Fibroblast of gingiva (primary cell): ENCODE measurements around the gene C17orf67.
A peak's percentile ranks its signal among the peaks of the same experiment; 100 is the strongest.

Source experiments
- DNase-seq: peaks from one replicate; pipeline ENCODE4 v3.0.0-alpha.2; 2011; ENCODE audit warnings: low read depth

C17orf67 gene, protein sequence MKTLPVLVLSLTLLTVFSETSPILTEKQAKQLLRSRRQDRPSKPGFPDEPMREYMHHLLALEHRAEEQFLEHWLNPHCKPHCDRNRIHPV

DNA sequence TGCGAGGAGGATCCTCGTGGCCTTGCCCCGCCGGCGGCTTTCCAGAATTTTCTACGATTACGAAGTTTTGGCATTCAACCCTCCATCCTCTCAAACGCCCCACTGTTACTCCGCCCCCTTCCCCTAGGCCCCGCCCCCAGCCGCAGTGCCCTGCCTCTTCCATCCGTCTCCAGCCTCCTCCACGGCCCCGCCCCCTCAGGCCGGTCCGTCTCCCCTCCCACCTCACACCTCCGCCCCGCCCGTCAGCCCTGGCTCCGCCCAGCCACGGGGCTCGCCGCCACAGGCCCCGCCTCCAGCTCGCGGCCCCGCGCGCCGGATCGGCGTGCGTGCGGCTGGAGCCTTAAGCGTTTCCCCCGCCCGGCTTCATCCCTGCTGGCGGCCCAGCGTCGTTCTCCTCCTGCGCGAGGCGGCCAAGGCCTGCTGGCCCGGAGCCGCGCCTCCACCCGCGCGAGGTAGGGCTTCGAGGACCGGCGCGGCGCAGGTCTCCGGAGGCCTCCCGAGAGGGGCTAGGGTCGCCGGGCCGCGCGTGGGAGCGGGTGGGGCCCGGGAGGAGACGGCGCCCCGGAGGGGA, at the start of gene C17orf67, which contains the start of gene DGKE:
TSS of gene C17orf67 (minus strand) at position 112 of the 571 bp plus-strand sequence. CDS start 18,110 bp downstream, outside the sequence.
TSS of gene DGKE (plus strand) at position 343 of the 571 bp plus-strand sequence. CDS start 645 bp downstream, outside the sequence.
- peak; percentile 96 for DNase-seq

DNA sequence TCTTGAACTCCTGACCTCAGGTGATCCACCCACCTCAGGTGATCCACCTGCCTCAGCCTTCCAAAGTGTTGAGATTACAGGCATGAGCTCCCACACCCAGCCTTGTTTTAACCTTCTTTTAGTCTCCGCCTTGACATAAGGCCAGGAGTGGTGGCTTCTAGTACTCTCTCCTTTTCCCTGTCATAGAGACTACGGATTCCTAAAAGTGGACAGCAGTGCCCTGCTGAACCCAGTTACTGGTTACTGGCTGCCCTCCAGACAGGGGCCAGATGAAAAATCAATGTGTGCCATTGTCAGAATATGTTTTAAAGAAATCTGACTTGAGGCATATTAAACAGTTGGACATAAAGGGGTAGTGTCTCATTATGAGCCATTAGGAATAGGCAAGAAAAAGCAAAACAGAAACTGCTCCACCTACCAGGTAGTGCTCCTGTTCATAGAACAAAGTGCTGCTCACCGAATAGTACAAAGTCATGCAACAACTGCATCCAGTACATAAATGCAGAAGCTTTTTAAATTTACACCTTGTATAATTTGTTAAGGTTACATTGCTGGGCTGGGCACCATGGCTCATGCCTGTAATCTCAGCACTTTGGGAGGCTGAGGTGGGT, 48.1 kb upstream of the C17orf67 start:
- no peak for DNase-seq

DNA sequence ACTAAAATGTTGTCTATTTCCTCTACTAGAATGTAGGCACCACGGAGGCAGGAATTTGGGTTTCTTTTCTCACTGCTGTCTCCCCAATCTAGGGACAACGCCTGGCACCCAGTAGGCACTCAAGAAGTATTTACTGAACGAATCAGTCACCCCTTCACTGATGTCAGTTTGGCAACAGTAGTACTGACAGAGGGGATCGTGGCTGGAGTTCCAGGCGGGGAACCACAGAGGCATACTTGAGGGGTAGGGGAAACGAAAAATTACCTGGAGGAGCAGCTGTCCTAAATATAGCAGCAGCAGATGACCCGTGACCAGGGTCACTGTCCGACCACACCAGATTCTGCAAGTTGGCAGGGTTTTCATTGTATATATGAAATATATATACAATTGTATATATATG, 46.9 kb upstream of the C17orf67 start:
- no peak for DNase-seq

DNA sequence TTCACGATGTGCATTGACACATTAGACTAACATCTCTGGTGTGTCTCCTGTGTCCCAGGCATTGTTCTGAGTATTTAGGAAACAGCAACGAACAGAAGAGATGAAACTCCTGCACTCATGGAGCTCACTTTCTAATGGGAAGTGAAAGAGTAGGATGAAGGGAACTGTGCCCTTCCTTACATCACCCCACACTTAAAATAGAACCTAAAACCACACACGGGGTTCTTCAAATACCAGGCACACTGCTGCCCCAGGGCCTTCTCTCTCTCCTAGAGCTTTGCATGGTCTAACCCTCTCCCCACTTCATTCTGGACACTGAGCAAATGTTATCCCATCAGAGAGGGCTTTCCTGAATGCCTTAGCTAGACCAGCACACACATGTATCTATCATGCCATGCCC, 46.4 kb upstream of the C17orf67 start:
- no peak for DNase-seq

DNA sequence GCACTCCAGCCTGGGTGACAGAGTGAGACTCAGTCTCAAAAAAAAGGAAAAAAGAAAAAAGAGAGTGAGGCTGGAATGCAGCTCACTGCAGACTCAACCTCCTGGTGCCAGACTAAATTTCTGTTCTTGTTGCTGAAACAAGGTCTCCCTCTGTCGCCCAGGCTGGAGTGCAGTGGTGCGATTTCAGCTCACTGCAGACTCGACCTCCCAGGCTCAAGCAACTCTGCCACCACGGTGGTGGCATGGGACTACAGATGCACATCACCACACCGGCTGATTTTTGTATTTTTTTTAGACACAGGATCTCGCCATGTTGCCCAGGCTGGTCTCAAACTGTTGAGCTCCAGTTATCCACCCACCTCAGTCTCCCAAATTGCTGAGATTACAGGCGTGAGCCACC, 45.6 kb upstream of the C17orf67 start:
- DNase-seq = no peak

DNA sequence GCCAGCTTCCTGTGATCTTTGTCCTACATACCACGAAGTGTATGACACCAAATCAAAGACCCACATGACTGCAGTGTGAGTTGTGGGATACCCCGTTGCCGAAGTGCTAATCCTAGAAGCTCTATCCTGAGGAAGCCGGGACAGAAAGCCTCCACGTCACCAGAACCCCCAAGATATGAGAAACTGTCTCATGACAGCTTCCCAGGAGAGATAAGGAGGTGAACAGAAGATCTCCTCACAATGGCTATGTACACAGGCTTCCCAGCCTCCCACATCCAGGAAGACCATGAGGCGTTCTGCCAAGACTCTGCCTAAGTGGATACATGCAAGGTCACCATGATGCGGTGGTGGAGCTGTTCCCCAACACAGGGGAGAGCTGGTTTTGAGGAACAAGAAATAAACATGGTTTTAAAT, 43.1 kb upstream of the C17orf67 start:
- DNase-seq = no peak

DNA sequence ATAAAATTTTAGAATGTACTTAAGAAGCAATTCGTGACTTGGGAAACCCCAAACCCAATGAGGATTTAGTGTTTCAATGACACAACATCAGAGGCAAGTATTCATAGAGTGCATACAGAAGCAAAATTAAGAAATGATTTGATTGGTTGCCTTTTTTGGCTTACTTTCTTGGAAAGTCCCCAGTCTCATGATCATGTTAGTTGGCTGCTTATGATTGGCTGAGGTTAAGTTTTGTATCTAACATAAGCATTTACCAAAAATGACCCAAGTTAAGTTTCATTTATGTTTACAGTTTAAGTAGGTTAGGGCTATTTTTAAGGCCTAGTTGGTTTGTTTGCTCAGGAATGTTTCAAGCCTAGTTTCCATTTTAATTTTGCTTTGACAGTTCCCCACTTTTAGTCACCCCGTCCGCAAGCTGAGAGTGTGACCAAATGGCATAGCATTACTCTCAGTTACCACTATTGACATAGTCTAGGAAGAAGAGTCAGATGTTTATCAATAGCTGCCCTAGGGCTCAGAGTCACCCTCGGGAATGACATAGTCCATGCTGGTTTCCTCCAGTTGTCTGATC, 36.4 kb upstream of the C17orf67 start:
- DNase-seq = no peak

DNA sequence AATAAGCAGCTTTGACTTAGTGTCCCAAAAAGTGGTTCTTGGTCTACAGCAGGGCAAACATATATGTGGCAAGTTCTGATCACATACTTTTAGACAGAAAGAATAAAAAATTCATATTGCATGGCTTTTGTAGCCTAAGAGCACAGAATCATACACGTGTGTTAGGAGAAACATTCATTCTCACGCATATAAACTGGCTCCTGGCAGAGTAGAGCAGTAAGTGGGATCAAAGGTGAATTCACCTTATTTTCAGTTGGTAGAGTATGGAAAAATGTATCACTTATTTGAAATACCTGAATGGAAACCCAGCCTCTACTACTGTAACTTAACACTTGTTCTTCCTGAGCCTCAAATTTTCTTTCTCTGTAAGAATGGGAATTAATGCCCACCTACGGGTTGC, 35.0 kb upstream of the C17orf67 start:
- no peak for DNase-seq

DNA sequence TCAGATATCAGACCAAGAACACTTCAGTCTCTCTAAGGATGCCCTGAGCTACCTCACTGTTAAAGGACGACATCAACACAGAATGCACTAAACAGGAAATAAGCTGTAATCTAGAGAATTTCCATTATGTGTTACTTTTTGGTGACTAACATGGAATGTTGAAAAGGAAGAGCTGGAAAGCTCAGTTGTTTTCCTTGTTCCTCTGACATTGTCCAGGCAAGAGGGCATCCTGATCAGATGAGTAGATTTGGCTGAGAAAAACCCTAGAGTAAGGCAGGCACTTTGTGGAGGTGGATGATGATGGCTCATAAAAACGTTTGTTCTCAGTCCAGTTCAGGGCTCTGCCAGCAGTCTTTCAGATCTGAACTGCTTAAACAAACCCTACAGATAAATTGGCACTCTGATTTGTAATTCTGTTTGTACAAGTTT, 34.2 kb upstream of the C17orf67 start:
- DNase-seq = no peak

DNA sequence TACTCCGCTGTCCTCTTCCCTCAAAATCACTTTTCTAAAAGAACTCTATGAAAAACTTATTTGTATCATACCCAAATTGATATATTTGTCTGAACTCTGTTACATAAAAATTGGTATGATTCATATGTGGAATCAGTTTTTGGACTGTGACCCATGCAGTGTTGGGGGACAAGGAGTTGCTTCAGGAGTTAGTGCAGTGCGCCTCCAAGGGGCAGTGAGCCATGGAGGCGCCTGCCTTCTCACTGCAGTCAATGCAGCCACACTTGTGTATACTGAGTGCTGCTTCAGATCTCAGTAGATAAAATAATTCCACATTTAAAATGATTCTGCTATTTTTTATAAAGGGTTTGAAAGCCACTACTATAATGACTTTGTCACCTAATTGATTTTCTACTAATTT, 32.8 kb upstream of the C17orf67 start:
- no peak for DNase-seq

DNA sequence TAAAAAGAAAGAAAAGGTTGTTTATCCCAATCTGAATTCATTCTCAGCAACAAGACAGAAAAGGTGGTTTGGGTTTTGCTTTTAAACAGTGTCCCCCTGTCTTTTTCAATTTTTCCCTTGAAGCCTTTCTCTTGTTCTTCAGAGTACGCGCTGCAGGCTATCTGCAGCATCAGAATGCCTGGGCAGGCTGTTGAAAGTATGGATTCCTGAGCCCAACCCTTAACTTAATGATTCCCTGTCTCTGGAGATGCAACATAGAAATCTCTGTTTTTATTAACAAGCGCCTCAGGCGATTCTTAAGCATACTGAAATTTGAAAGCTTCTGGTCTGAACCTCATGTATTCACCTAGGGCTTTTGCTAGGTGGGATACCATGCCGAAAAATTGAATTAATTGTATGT, 32.4 kb upstream of the C17orf67 start:
- no peak for DNase-seq

DNA sequence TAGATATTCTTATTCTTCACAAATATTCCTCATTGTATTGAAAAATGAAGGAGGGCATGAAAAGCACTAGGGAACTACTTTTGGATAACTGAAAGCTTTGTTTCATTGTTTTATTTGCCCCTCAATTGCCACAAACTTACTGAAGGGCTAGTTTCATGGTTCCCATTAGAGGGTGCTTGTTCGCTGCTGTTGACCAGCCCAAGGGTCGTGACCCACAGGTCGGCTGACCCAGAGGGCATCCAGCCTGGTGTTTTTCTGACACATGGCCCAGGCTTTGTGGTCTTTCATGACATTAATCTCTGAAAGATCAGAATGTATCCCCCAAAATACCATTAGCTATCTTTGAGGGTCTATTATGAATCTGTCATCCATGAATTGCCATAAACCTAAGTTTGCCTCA, 30.3 kb upstream of the C17orf67 start:
- DNase-seq = no peak

DNA sequence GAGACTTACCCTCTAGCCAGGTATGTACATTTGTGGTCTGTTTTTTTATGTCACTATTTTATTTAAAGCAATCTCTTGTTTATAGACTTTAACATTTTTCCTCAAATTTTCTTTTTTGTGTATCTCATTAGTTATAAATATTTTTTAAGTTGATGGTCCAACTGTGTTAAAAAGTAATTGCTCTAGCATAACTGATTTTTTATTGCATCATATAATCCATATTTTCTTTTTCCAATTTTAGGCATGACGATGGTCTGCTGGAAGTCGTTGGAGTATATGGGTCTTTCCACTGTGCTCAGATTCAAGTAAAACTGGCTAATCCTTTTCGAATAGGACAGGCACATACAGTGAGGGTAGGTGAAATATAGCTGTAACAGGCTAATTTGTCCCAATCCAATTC, 28.2 kb upstream of the C17orf67 start:
- no peak for DNase-seq

DNA sequence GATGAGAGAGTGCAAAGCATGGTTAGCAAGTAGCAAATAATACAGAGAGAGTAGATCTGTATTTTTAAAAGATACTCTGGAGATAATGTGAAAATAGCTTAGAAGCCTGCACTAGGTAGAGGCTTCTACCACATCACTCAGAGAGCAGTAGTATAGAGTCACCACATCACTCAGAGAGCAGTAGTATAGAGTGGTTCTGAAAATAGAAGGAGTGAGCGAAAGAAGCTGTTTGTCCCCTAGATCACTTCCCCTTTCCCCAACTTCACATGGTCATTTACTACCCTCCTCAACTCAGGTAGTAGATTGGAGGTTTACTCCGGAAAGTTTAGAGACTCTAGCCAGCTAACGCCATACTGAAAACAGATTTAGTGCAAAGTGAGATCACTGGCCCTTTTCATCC, 17.3 kb upstream of the C17orf67 start:
- no peak for DNase-seq

DNA sequence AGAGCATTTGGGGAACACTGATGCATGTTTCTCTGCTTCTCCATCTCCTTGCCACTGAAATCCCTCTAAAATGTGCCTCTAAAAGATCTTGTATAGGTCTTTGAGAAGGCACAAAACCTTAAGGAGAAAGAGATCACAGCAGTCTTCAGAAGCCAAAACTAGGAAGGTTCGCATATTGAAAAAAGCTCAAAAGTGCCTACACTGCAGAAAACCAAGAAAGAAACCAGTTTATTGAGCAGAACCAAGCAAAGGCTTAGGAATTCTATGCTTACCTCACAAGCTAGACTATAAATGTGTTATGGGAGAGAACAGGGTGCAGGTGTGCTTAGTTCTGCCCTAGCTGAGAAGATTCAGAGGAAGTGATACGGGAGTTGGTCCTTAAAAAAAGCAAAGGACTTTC, 16.9 kb upstream of the C17orf67 start:
- no peak for DNase-seq

DNA sequence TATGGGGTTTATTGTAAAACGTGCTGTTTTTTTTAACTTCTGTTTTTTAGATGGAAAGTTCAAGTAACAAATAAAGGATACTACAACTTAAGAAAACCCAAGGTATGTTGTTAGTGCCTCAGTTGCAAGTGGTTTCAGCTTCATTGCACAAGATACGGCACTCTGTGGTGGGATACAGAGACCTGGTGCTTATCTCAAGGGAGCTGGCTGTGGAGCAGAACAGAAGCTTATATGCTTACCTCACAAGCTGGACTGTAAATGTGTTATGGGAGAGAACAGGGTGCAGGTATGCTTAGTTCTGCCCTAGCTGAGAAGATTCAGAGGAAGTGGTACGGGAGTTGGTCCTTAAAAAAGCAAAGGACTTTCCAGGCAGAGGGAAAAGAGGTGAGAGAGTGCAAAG, 15.4 kb upstream of the C17orf67 start:
- no peak for DNase-seq

DNA sequence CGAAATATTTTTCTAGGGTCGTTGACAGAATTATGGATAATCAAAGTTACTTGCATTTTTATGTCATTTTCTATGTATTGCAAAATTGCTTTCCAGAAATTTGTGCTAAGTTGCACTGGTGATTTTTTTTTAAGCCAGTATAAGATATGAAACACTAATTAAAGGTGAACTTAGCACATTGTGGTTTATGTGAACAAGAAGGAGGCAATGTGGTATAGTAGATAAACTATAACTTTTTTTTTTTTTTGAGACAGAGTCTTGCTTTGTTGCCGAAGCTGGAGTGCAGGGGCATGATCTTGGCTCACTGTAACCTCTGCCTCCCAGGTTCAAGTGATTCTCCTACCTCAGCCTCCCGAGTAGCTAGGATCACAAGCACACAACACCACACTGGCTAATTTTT, 13.4 kb upstream of the C17orf67 start:
- DNase-seq = no peak

DNA sequence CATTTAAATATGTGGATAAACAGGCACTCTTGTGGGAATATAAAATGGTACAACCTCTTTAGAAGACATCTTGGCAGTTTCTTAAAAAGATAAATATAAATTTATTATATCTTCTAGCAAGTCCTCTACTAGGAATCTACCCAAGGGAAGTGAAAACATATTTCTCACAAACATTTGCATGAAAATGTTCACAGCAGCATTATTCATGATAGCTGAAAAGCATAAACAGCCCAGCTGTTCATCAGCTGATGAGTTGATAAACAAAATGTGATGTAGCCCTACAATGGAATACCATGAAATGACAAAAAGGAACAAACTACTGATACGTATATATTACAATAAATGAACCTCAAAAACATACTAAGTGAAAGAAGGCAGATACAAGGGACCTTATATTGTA, 12.2 kb upstream of the C17orf67 start:
- DNase-seq = no peak

DNA sequence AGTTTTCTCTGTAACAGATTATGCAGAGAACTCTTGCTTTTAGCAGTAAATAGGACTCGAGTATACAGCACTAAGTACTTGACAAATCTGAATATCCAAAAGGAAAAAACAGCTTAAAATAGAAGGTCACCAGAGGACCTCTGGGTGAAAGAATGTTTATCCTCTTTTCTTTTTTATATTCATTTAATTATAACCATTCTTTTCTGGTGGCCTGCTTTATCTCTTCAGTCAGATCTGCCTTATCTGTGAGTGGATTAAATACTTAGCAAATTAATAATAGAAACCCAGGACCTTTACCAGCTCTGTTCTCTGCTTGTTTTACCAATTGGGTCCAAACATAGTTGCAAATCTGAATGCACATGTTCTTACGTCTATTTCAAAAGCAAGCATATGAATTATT, 8.9 kb upstream of the C17orf67 start:
- no peak for DNase-seq

DNA sequence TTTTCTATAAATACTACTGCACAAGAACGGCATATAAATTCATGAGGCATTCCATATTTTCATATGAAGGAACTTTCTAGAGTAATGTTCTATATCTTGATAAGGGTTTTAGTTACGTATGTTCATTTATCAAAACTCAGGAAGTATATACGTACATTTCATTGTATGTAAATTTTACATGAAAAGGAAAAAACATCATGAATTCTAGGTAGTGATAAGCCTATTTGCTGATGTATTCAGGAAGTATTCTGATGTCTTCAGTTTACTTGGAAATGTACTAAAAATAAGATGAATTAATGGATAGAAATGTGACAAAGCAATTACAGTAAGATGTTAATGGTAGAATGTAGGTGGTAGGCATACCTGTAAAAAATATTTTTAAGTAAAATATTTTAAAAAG, 5.0 kb upstream of the C17orf67 start:
- no peak for DNase-seq

DNA sequence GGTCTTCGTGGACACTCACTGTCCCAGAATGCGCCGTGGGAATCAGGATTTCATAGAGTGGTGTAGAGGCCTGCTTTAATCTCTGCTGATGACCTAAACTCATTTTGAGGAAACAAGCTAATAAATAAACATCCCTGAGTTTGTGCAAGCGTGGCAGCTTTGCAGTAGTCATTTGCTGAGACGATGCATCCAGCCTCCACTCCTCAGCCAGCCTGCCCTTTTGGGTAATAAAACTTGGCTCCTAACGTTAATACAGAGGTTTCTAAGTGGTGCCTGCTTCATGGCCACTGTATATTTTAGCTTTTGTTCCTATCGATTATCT, 1.5 kb upstream of the C17orf67 start:
- DNase-seq = no peak

DNA sequence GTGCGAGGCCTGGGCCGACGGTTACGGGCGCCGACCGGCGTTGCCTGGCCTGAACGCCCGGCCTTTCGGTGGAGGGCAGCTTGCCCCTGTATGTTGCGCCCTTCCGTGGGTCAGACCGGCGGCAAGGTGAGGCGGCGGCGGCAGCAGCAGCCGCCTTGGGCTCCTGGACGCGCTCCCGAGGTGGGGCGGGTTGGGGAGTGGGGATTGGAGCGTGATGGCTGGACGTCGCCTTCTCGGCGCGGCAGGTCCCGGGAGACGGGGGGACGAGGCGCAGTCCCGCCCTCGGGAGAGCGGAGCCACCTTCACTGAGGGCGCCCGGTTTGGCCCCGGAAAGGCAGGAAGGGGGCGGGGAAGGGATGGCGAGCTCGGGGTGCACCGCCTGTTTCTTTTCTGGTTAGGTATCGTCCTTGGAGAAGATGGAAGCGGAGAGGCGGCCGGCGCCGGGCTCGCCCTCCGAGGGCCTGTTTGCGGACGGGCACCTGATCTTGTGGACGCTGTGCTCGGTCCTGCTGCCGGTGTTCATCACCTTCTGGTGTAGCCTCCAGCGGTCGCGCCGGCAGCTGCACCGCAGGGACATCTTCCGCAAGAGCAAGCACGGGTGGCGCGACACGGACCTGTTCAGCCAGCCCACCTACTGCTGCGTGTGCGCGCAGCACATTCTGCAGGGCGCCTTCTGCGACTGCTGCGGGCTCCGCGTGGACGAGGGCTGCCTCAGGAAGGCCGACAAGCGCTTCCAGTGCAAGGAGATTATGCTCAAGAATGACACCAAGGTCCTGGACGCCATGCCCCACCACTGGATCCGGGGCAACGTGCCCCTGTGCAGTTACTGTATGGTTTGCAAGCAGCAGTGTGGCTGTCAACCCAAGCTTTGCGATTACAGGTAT, 902 bp upstream of the C17orf67 start:
- peak; percentile 15 for DNase-seq
